NT2/D1 (cell line): ENCODE data around the gene CLINT1.

Source experiments
- DNase-seq: peaks from one replicate; pipeline ENCODE4 v3.0.0-alpha.2; 2011; ENCODE audit warnings: low read depth, low spot score
- H3K27me3 ChIP-seq: 2 replicates; pipeline ENCODE4 v1.6.0; 2011; ENCODE audit warnings: mild to moderate bottlenecking; ENCODE audit not compliant: insufficient read length, insufficient read depth
- H3K36me3 ChIP-seq: 2 replicates; pipeline ENCODE4 v1.6.1; 2011; ENCODE audit warnings: mild to moderate bottlenecking, low read length, mixed read lengths; ENCODE audit not compliant: insufficient read depth, insufficient read length
- H3K4me1 ChIP-seq: 2 replicates; pipeline ENCODE4 v1.5.1; 2011; ENCODE audit not compliant: insufficient read depth, insufficient read length
- H3K4me3 ChIP-seq: 2 replicates; pipeline ENCODE4 v1.5.1; 2011; ENCODE audit warnings: low read depth; ENCODE audit not compliant: insufficient read length
- H3K9ac ChIP-seq: 2 replicates; pipeline ENCODE4 v1.6.0; 2011; ENCODE audit warnings: low read depth; ENCODE audit not compliant: insufficient read length
- H3K9me3 ChIP-seq: 2 replicates; pipeline ENCODE4 v1.5.1; 2011; ENCODE audit warnings: mild to moderate bottlenecking, low read length; ENCODE audit not compliant: insufficient read depth
- SUZ12 ChIP-seq: IDR thresholded peaks from 2 replicates; pipeline ENCODE4 v1.6.1; 2011; ENCODE audit not compliant: insufficient read length, insufficient read depth; ENCODE audit errors: extremely low read depth
- YY1 ChIP-seq: IDR thresholded peaks from 2 replicates; pipeline ENCODE4 v1.6.1; 2011; ENCODE audit not compliant: insufficient read length, insufficient read depth
- ZNF274 ChIP-seq: IDR thresholded peaks from 2 replicates; pipeline ENCODE4 v1.6.1; 2011; ENCODE audit warnings: mild to moderate bottlenecking, low read depth, low read length

Gene CLINT1

GRCh38 chr5:157842185-157842584 lies 16.8 kb downstream of the CLINT1 start:
- DNase-seq: no peak
- no peak overlapping the region for H3K9ac ChIP-seq
- no peaks in the 10 kb centered on the region for H3K27me3 ChIP-seq
- no peaks in the 10 kb centered on the region for H3K4me1 ChIP-seq
- TF ChIP-seq YY1 (no peak), SUZ12 (no peak), ZNF274 (no peak)
- H3K9me3 ChIP-seq: no peaks in the 10 kb centered on the region
- H3K36me3 ChIP-seq: peaks cover 7% of the 10 kb centered on the region
- no peak overlapping the region for H3K4me3 ChIP-seq

GRCh38 chr5:157839157-157839795 lies 19.7 kb downstream of the CLINT1 start:
- no peak for TF ChIP-seq YY1
- TF ChIP-seq SUZ12: no peak
- TF ChIP-seq ZNF274: no peak
- Histone ChIP-seq H3K9ac (no peak overlapping the region), H3K36me3 (peaks cover 7% of the 10 kb centered on the region), H3K27me3 (no peaks in the 10 kb centered on the region), H3K9me3 (no peaks in the 10 kb centered on the region), H3K4me3 (no peak overlapping the region), H3K4me1 (no peaks in the 10 kb centered on the region)
- DNase-seq: no peak

GRCh38 chr5:157836121-157836753 lies 22.7 kb downstream of the CLINT1 start:
- H3K4me3 ChIP-seq: no peak overlapping the region
- H3K4me1 ChIP-seq: no peaks in the 10 kb centered on the region
- H3K9me3 ChIP-seq: no peaks in the 10 kb centered on the region
- peaks cover 4% of the 10 kb centered on the region for H3K36me3 ChIP-seq
- no peak for DNase-seq
- TF ChIP-seq SUZ12 (no peak), ZNF274 (no peak), YY1 (no peak)
- H3K9ac ChIP-seq: no peak overlapping the region
- H3K27me3 ChIP-seq: no peaks in the 10 kb centered on the region

- H3K4me3 ChIP-seq: no peak overlapping the region
- H3K27me3 ChIP-seq: no peaks in the 10 kb centered on the region
- no peak for DNase-seq
- TF ChIP-seq YY1 (no peak), ZNF274 (no peak), SUZ12 (no peak)
- H3K9me3 ChIP-seq: no peaks in the 10 kb centered on the region
- no peak overlapping the region for H3K9ac ChIP-seq
- H3K4me1 ChIP-seq: no peaks in the 10 kb centered on the region
- peaks cover 4% of the 10 kb centered on the region for H3K36me3 ChIP-seq
Observed at GRCh38 chr5:157835041-157835440, 23.9 kb downstream of the CLINT1 start.

GRCh38 chr5:157828944-157829639 lies 29.9 kb downstream of the CLINT1 start:
- Histone ChIP-seq H3K9me3 (no peaks in the 10 kb centered on the region), H3K9ac (no peak overlapping the region), H3K36me3 (no peaks in the 10 kb centered on the region), H3K4me1 (no peaks in the 10 kb centered on the region), H3K4me3 (no peak overlapping the region), H3K27me3 (no peaks in the 10 kb centered on the region)
- TF ChIP-seq YY1: no peak
- no peak for TF ChIP-seq ZNF274
- TF ChIP-seq SUZ12: no peak
- peak; percentile 6 for DNase-seq

GRCh38 chr5:157828105-157828943 lies 30.6 kb downstream of the CLINT1 start:
- Histone ChIP-seq H3K4me1 (no peaks in the 10 kb centered on the region), H3K9ac (no peak overlapping the region), H3K27me3 (no peaks in the 10 kb centered on the region), H3K36me3 (no peaks in the 10 kb centered on the region), H3K9me3 (no peaks in the 10 kb centered on the region), H3K4me3 (no peak overlapping the region)
- TF ChIP-seq SUZ12: no peak
- TF ChIP-seq ZNF274: no peak
- no peak for TF ChIP-seq YY1
- DNase-seq: no peak

GRCh38 chr5:157827423-157827822 lies 31.5 kb downstream of the CLINT1 start:
- no peaks in the 10 kb centered on the region for H3K27me3 ChIP-seq
- no peaks in the 10 kb centered on the region for H3K9me3 ChIP-seq
- TF ChIP-seq YY1 (no peak), ZNF274 (no peak), SUZ12 (no peak)
- no peak overlapping the region for H3K4me3 ChIP-seq
- no peaks in the 10 kb centered on the region for H3K4me1 ChIP-seq
- H3K9ac ChIP-seq: no peak overlapping the region
- DNase-seq: no peak
- H3K36me3 ChIP-seq: no peaks in the 10 kb centered on the region
